Prostate gland (tissue), 2 donors: ENCODE results near the gene APOLD1. TPM values are rescaled to one million over a fixed set of nuclear protein-coding genes. Genes with fewer than 3 reads are reported as not detected.
"Not testable (repeated sequence)": the region's sequence is repeated elsewhere in the genome, so short reads cannot be mapped to it uniquely, and the experiment has no call there.

ENCODE experiments used
- DNase-seq: peaks from one replicate; pipeline ENCODE4 v3.0.0-alpha.2; 2019; ENCODE audit warnings: low spot score
- H3K27ac ChIP-seq, 2 donors: fragments of 200-600 bp; sonication (generic); 2 replicates each; pipeline ENCODE4 v1.5.1; 2017 to 2019
- H3K27me3 ChIP-seq: fragments of 200-600 bp; sonication (generic); replicated peaks from 2 replicates; pipeline ENCODE4 v1.5.1; 2019; ENCODE audit not compliant: insufficient read depth
- H3K36me3 ChIP-seq, 2 donors: fragments of 200-600 bp; sonication (generic); 1 replicate in 1 of 2; 2 replicates in 1 of 2; pipeline versions ENCODE4 v1.5.1 to v1.8.1; 2017 to 2019
- H3K4me1 ChIP-seq: fragments of 200-600 bp; sonication (generic); replicated peaks from 2 replicates; pipeline ENCODE4 v1.5.1; 2019
- H3K4me3 ChIP-seq, 2 donors: fragments of 200-600 bp; sonication (generic); 2 replicates each; pipeline ENCODE4 v1.5.1; 2017 to 2019
- H3K9me3 ChIP-seq: fragments of 200-600 bp; sonication (generic); 2 replicates; pipeline ENCODE4 v1.5.1; 2017
- CTCF ChIP-seq, 4 experiments: fragments of 200-600 bp in 2 of 4; fragments of 450-650 bp in 2 of 4; sonication (generic) in 2 of 4; IDR thresholded peaks; 1 replicate in 3 of 4; 2 replicates in 1 of 4; pipeline ENCODE4 v1.5.1; 2016 to 2019; ENCODE audit warnings: antibody characterized with exemption in 4 of 4, mild to moderate bottlenecking in 2 of 4, moderate library complexity in 2 of 4
- POLR2A ChIP-seq: fragments of 450-650 bp; IDR thresholded peaks from one replicate; pipeline ENCODE4 v1.6.1; 2016; ENCODE audit warnings: antibody characterized with exemption, mild to moderate bottlenecking
- POLR2AphosphoS5 ChIP-seq: sonication (generic); formaldehyde crosslinking; IDR thresholded peaks from one replicate; pipeline ENCODE4 v1.6.1; 2017; ENCODE audit warnings: antibody characterized with exemption
- whole genome bisulfite sequencing: methylation state at CpG from one replicate; pipeline ENCODE4 v1.1.5; 2018; 5-methylcytosine and 5-hydroxymethylcytosine counted together
- intact Hi-C: fragments of 100-400 bp; cut with DNase I; formaldehyde crosslinking; loops from one replicate; pipeline ENCODE4 v1.14.2; 2022
- total RNA-seq, 2 donors: library from RNA; depleted of rRNA; stranded (reverse); fragments of >200 nt; gene quantifications; one replicate each; pipeline ENCODE4 v1.1.0, GENCODE V29; 2016

The APOLD1 gene
- total RNA-seq, 2 donors from 2014 or later: 10.7 to 16.1 TPM

GRCh38 chr12:12836571-12836970 is 51.1 kb downstream of the APOLD1 start:
- H3K9me3 ChIP-seq: no peaks in the 10 kb centered on the region
- H3K4me1 ChIP-seq: no peaks in the 10 kb centered on the region
- H3K4me3 ChIP-seq: no peak overlapping the region
- H3K27me3 ChIP-seq: no peaks in the 10 kb centered on the region
- H3K36me3 ChIP-seq: no peaks in the 10 kb centered on the region
- H3K27ac ChIP-seq: no peak overlapping the region
- WGBS: 81% methylated on average over 6 of the region's 6 CpGs
- TF ChIP-seq POLR2AphosphoS5 (no peak), POLR2A (no peak), CTCF (IDR thresholded peaks at IDR 0.05) (no peak)
- intact Hi-C loops: no loop called here
- DNase-seq: no peak

DNA sequence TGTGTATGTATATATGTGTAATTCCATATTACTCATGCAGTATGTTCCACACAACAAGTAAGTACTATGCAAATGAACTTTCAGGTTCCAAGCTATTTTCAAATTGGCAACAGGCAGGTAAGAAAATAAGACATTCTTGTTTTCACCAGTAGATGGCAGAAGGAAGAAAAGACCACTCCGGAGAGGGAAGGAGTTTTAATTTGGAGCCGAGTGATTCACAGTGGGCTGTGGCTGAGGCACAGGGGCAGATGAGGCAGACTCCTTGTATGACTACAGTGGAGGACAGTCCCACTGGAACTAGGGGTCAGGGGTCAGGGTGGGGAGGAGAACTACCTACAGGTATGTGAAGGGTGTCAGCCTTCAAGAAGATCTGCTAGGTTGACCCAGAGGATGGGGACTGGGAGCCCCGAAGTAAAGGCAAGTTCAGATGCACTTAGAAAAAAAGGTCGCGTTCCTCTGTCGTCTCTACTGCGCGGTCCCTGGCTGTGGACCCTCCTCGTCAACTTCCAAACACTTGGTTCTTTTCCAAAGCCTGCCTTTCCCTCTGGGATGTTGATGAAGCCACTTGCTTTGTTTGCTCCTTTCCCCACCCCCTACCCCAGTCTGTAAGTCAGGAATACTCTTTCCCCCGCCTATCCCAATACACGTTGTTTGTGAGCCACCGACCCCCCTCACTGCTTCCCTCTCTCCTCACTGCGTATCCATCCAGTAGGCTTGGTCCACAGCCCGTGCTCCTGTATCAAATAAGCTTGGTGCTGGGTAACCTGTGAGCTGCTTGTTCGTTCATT is 51.8 kb downstream of the APOLD1 start:
- no peaks in the 10 kb centered on the region for H3K36me3 ChIP-seq
- TF ChIP-seq POLR2A (no peak), CTCF (IDR thresholded peaks at IDR 0.05) (peak in 3 of 4 experiments; percentile 44 to 79 (median 60))
- H3K4me3 ChIP-seq: no peak overlapping the region
- no peak for DNase-seq
- no peaks in the 10 kb centered on the region for H3K9me3 ChIP-seq
- intact Hi-C loops: no loop called here
- no peaks in the 10 kb centered on the region for H3K4me1 ChIP-seq
- WGBS: 54% methylated on average over 15 of the region's 15 CpGs
- H3K27me3 ChIP-seq: no peaks in the 10 kb centered on the region
- no peak overlapping the region for H3K27ac ChIP-seq

GRCh38 chr12:12837813-12838153 is 52.3 kb downstream of the APOLD1 start:
- H3K4me3 ChIP-seq: no peak overlapping the region
- TF ChIP-seq POLR2AphosphoS5 (no peak), CTCF (IDR thresholded peaks at IDR 0.05) (no peak), POLR2A (no peak)
- H3K36me3 ChIP-seq: no peaks in the 10 kb centered on the region
- no peaks in the 10 kb centered on the region for H3K4me1 ChIP-seq
- intact Hi-C loops: no loop called here
- no peaks in the 10 kb centered on the region for H3K27me3 ChIP-seq
- no peak overlapping the region for H3K27ac ChIP-seq
- DNase-seq: no peak
- WGBS: 73% methylated on average over 3 of the region's 3 CpGs
- no peaks in the 10 kb centered on the region for H3K9me3 ChIP-seq

- Histone ChIP-seq H3K9me3 (no peaks in the 10 kb centered on the region), H3K4me3 (no peak overlapping the region), H3K27ac (no peak overlapping the region), H3K27me3 (no peaks in the 10 kb centered on the region), H3K36me3 (no peaks in the 10 kb centered on the region), H3K4me1 (no peaks in the 10 kb centered on the region)
- no peak for DNase-seq
- intact Hi-C loops: no loop called here
- no peak for TF ChIP-seq POLR2A
- TF ChIP-seq CTCF (IDR thresholded peaks at IDR 0.05): no peak
- TF ChIP-seq POLR2AphosphoS5: no peak
- WGBS: 93% methylated on average over 1 of the region's 1 CpG
These were observed 53.5 kb downstream of the APOLD1 start for GRCh38 chr12:12839003-12839395.

GRCh38 chr12:12839439-12839838 is 54.0 kb downstream of the APOLD1 start:
- H3K27ac ChIP-seq, H3K4me3 ChIP-seq, intact Hi-C loops, H3K9me3 ChIP-seq, H3K4me1 ChIP-seq, H3K27me3 ChIP-seq, DNase-seq, H3K36me3 ChIP-seq: not testable (repeated sequence)
- WGBS: 87% methylated on average over 10 of the region's 10 CpGs
